Measurements from ENCODE around the gene AURKA. TPM values are rescaled to one million over a fixed set of nuclear protein-coding genes. Genes with fewer than 3 reads are reported as not detected.

AURKA gene
- total RNA-seq, 5 donors from 2014 or later (not counting 1 experiment from before 2014, with no cell fraction given): 1.3 to 2.3 (median 2.0) TPM

DNA sequence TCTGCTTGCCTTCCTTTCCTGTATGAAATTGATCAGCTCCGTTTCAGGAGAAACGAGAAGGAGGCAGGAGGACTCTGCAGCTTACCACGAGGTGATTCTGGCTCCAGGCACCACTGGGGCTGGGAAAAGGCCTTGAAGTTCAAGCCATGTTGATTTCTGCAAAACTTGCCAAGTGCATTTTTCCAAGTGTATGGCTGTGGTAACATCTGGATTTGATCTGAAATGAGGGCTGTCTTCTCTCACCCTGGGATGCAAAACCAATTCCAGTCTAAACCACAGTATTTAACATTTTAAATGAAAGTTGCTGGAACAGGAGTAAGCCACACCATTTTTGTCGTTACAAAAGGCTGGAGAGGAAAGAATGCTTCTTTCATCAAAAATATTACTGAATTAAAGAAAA lies 69.3 kb downstream of the AURKA start:
- peaks cover 25 to 39% of the 10 kb centered on the region in 2 donors for H3K27me3 Mint-ChIP-seq
- no peaks in the 10 kb centered on the region for H3K36me3 Mint-ChIP-seq
- no peak overlapping the region for H3K4me3 Mint-ChIP-seq
- ChIA-PET POLR2A (no interaction called here), CTCF (no interaction called here)
- peaks cover 2 to 17% of the 10 kb centered on the region in 2 experiments for H3K27me3 ChIP-seq (replicated peaks in 1 of 2; ENCODE audit: control insufficient read depth in 2 of 2, extremely low read depth in 1 of 2, insufficient read depth in 2 of 2, low read length in 1 of 2)
- H3K4me1 ChIP-seq (ENCODE audit: control insufficient read depth in 1 of 2, extremely low read depth in 1 of 2, insufficient read depth in 2 of 2, low read length in 2 of 2): no peaks in the 10 kb centered on the region
- H3K27ac ChIP-seq (ENCODE audit: low read length): no peak overlapping the region
- H3K36me3 ChIP-seq (ENCODE audit: control insufficient read depth in 2 of 2, extremely low read depth in 1 of 2, insufficient read depth in 1 of 2, low read length in 1 of 2): no peaks in the 10 kb centered on the region
- no peaks in the 10 kb centered on the region for H3K4me1 Mint-ChIP-seq
- ATAC-seq (replicated peaks in 1 of 4) (no peak), DNase-seq (no peak)
- H3K4me3 ChIP-seq (ENCODE audit: control insufficient read depth in 1 of 2, extremely low read depth in 1 of 2, low read length in 1 of 2): no peak overlapping the region
- H3K9me3 Mint-ChIP-seq: no peaks in the 10 kb centered on the region
- no peaks in the 10 kb centered on the region for H3K9me3 ChIP-seq
- no peak overlapping the region for H3K27ac Mint-ChIP-seq
- 11% methylated on average over 3 of the region's 4 CpGs for WGBS (ENCODE audit: insufficient coverage)

Other genes with a start within 250 kb of the AURKA start
- not detected for gene MC3R, start 143.5 kb downstream of the AURKA start, total RNA-seq
- gene FAM210B, start 33.2 kb downstream of the AURKA start, total RNA-seq: 10 to 100 TPM; 17.2 to 23.9 (median 20.4) TPM
- 10 to 100 TPM; 17.3 to 47.7 (median 41.9) TPM for gene CSTF1, start 430 bp upstream of the AURKA start, total RNA-seq
- gene CASS4, start 20.0 kb upstream of the AURKA start, total RNA-seq: 10 to 100 TPM in 3 of 5 donors, 1 to 10 TPM in 2; 8.0 to 13.8 (median 11.2) TPM
- gene RTF2, start 76.4 kb upstream of the AURKA start, total RNA-seq: 10 to 100 TPM; 55.8 to 69.7 (median 64.8) TPM
- 1 to 10 TPM; 3.7 to 5.6 (median 4.7) TPM for gene FAM209A, start 132.5 kb upstream of the AURKA start, total RNA-seq
- 1 to 10 TPM; 1.8 to 3.3 (median 2.9) TPM for gene FAM209B, start 141.0 kb upstream of the AURKA start, total RNA-seq
- gene TFAP2C, start 237.1 kb upstream of the AURKA start, total RNA-seq: under 1 TPM in 2 of 5 donors, not detected in 3; 0.16 TPM

Measured in T-cell (primary cell).